Measurements from ENCODE around the gene EPHB4. TPM values are rescaled to one million over a fixed set of nuclear protein-coding genes. Genes with fewer than 3 reads are reported as not detected.

EPHB4 gene
- total RNA-seq, 4 donors from 2014 or later = 73.5 to 374 (median 163) TPM

GRCh38 chr7:100825215-100825671 is 2.1 kb downstream of the EPHB4 start:
- H3K36me3 ChIP-seq = no peaks in the 10 kb centered on the region
- no peaks in the 10 kb centered on the region for H3K9me3 ChIP-seq
- intact Hi-C loops (cut with DNase I; ENCODE audit: low total_unique reads) = no loop called here
- peak in 1 of 2 donors; percentile 28 for DNase-seq
- H3K27me3 ChIP-seq = no peaks in the 10 kb centered on the region
- H3K4me3 ChIP-seq = peak overlapping the region; percentile 54 to 88
- peak overlapping the region; percentile 92 to 96 for H3K27ac ChIP-seq
- no peak for TF ChIP-seq POLR2A (IDR thresholded peaks at IDR 0.05)
- TF ChIP-seq, protein P1, sequence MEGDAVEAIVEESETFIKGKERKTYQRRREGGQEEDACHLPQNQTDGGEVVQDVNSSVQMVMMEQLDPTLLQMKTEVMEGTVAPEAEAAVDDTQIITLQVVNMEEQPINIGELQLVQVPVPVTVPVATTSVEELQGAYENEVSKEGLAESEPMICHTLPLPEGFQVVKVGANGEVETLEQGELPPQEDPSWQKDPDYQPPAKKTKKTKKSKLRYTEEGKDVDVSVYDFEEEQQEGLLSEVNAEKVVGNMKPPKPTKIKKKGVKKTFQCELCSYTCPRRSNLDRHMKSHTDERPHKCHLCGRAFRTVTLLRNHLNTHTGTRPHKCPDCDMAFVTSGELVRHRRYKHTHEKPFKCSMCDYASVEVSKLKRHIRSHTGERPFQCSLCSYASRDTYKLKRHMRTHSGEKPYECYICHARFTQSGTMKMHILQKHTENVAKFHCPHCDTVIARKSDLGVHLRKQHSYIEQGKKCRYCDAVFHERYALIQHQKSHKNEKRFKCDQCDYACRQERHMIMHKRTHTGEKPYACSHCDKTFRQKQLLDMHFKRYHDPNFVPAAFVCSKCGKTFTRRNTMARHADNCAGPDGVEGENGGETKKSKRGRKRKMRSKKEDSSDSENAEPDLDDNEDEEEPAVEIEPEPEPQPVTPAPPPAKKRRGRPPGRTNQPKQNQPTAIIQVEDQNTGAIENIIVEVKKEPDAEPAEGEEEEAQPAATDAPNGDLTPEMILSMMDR (IDR thresholded peaks at IDR 0.05) = no peak
- no peaks in the 10 kb centered on the region for H3K4me1 ChIP-seq

GRCh38 chr7:100824499-100825214 is 2.7 kb downstream of the EPHB4 start:
- no peaks in the 10 kb centered on the region for H3K4me1 ChIP-seq
- no peaks in the 10 kb centered on the region for H3K27me3 ChIP-seq
- peak overlapping the region; percentile 92 to 96 for H3K27ac ChIP-seq
- peak overlapping the region; percentile 54 to 88 for H3K4me3 ChIP-seq
- intact Hi-C loops (cut with DNase I; ENCODE audit: low total_unique reads) = no loop called here
- TF ChIP-seq, protein P1 (IDR thresholded peaks at IDR 0.05) = no peak
- no peaks in the 10 kb centered on the region for H3K36me3 ChIP-seq
- H3K9me3 ChIP-seq = no peaks in the 10 kb centered on the region
- peak in 1 of 2 donors; percentile 52 for DNase-seq

- no peak for DNase-seq
- Histone ChIP-seq H3K4me3 (no peak overlapping the region), H3K27me3 (no peaks in the 10 kb centered on the region), H3K36me3 (no peaks in the 10 kb centered on the region), H3K4me1 (no peaks in the 10 kb centered on the region), H3K27ac (peak overlapping the region; percentile 92 to 96), H3K9me3 (no peaks in the 10 kb centered on the region)
- TF ChIP-seq POLR2A (IDR thresholded peaks at IDR 0.05) = no peak
- TF ChIP-seq, protein P1 (IDR thresholded peaks at IDR 0.05) = no peak
- intact Hi-C loops (cut with DNase I; ENCODE audit: low total_unique reads) = no loop called here
Observed at GRCh38 chr7:100823534-100823933, 3.8 kb downstream of the EPHB4 start.

DNA sequence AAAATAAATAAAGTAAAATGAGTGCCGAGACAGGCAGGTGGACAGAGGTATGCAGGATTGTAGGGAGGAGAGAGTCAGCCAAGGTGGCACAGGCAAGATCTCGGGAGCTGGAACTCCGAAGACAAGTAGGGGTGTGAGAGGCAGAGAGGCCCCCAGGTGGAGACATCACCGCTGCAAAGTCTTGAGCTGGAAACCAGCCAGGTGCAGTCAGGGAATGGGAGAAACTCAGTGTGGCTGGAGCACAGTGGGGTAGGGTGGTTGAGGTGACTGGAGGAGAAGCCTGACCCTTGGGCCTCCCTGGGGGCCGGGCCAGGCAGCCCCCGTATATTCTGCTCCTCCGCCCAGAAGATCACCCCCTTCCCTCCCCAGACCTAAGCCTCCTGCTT is 4.2 kb downstream of the EPHB4 start:
- peak overlapping the region; percentile 92 to 96 for H3K27ac ChIP-seq
- intact Hi-C loops (cut with DNase I; ENCODE audit: low total_unique reads) = no loop called here
- no peaks in the 10 kb centered on the region for H3K4me1 ChIP-seq
- no peaks in the 10 kb centered on the region for H3K36me3 ChIP-seq
- H3K27me3 ChIP-seq = no peaks in the 10 kb centered on the region
- no peak for DNase-seq
- no peak overlapping the region for H3K4me3 ChIP-seq
- no peaks in the 10 kb centered on the region for H3K9me3 ChIP-seq
- TF ChIP-seq POLR2A (IDR thresholded peaks at IDR 0.05) = no peak
- TF ChIP-seq, protein P1 (IDR thresholded peaks at IDR 0.05) = peak in 1 of 4 experiments; percentile 8

DNA sequence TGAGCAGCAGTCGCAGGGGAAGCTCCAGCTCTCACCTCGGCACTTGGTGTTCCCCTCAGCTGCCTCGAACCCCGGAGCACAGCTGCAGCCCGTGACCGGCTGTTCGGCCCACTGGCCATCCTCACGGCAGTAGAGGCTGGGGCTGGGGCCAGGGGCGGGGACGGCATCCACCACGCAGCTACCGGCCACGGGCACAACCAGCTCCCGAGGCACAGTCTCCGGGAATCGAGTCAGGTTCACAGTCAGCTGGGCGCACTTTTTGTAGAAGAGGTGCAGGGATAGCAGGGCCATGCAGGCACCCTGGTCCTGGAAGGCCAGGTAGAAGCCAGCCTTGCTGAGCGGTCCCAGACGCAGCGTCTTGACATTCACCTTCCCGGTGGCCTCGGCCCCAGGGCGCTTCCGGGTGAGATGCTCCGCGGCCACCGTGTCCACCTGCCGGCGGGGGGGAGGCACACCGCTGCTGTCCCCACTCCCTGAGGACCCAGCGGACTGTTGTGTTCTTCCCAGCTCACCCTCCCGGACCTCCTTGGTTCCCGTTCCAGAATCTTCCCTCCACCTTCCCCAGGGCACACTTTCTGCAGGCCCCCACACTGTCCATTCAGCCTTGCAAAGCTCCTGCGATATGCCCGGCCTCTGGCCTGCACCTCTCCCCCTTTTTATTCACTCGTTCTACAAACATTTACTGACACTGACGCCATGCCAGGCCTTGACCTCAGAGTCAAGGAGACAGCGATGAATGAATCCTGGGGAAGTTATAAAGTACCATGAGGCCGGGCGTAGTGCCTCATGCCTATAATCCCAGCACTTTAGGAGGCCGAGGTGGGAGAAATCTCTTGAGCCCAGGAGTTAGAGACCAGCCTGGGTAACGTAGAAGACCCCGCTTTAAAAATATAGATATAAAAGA is 4.8 kb downstream of the EPHB4 start:
- no peaks in the 10 kb centered on the region for H3K9me3 ChIP-seq

More for the DNA sequence above, 4.8 kb downstream of the EPHB4 start:
- intact Hi-C loops (cut with DNase I; ENCODE audit: low total_unique reads) = no loop called here
- H3K36me3 ChIP-seq = no peaks in the 10 kb centered on the region
- no peaks in the 10 kb centered on the region for H3K27me3 ChIP-seq
- DNase-seq = no peak
- no peak for TF ChIP-seq POLR2A (IDR thresholded peaks at IDR 0.05)
- TF ChIP-seq, protein P1 (IDR thresholded peaks at IDR 0.05) = no peak
- H3K4me1 ChIP-seq = no peaks in the 10 kb centered on the region
- no peak overlapping the region for H3K4me3 ChIP-seq
- H3K27ac ChIP-seq = peak overlapping the region; percentile 6 to 92

Measured in uterus (tissue), 4 donors.